Neural progenitor cell (in vitro differentiated cells): Measurements from ENCODE around the gene LRRK2. TPM values are rescaled to one million over a fixed set of nuclear protein-coding genes. Genes with fewer than 3 reads are reported as not detected.
"Not testable (repeated sequence)": the region's sequence is repeated elsewhere in the genome, so short reads cannot be mapped to it uniquely, and the experiment has no call there.

Experiments used
- DNase-seq: peaks from one replicate; pipeline ENCODE4 v3.0.0-alpha.2; 2016; ENCODE audit warnings: low spot score
- H2AFZ ChIP-seq: fragments of 200-600 bp; sonication (generic); replicated peaks from 2 replicates; pipeline ENCODE4 v1.6.1; 2016; ENCODE audit warnings: antibody characterized with exemption
- H3F3A ChIP-seq: fragments of 200-600 bp; sonication (generic); 2 replicates; pipeline ENCODE4 v1.6.1; 2016; ENCODE audit warnings: antibody characterized with exemption, low read depth
- H3K27ac ChIP-seq: fragments of 200-600 bp; sonication (generic); 2 replicates; pipeline ENCODE4 v1.5.1; 2016; ENCODE audit warnings: mild to moderate bottlenecking
- H3K27me3 ChIP-seq: fragments of 200-600 bp; sonication (generic); 2 replicates; pipeline ENCODE4 v1.6.1; 2016; ENCODE audit warnings: mild to moderate bottlenecking, moderate library complexity
- H3K36me3 ChIP-seq: fragments of 200-600 bp; sonication (generic); 2 replicates; pipeline ENCODE4 v1.5.1; 2016
- H3K4me1 ChIP-seq: fragments of 200-600 bp; sonication (generic); 2 replicates; pipeline ENCODE4 v1.6.1; 2016; ENCODE audit warnings: mixed run types
- H3K4me2 ChIP-seq: fragments of 200-600 bp; sonication (generic); 2 replicates; pipeline ENCODE4 v1.6.1; 2016
- H3K4me3 ChIP-seq: fragments of 200-600 bp; sonication (generic); 2 replicates; pipeline ENCODE4 v1.5.1; 2016
- H3K79me2 ChIP-seq: fragments of 200-600 bp; sonication (generic); 2 replicates; pipeline ENCODE4 v1.6.1; 2016; ENCODE audit warnings: low read depth
- H3K9ac ChIP-seq: fragments of 200-600 bp; sonication (generic); 2 replicates; pipeline ENCODE4 v1.6.1; 2016
- H3K9me3 ChIP-seq: fragments of 200-600 bp; sonication (generic); 2 replicates; pipeline ENCODE4 v1.5.1; 2016; ENCODE audit warnings: low read depth
- H4K20me1 ChIP-seq: fragments of 200-600 bp; sonication (generic); 2 replicates; pipeline ENCODE4 v1.6.1; 2016; ENCODE audit warnings: low read depth
- H3K27ac Mint-ChIP-seq: 3 replicates; pipeline ENCODE4 v1.8.0; 2021; ENCODE audit warnings: mixed read lengths
- H3K27me3 Mint-ChIP-seq: 2 replicates; pipeline ENCODE4 v1.8.0; 2022; ENCODE audit warnings: low read depth, mild to moderate bottlenecking, inconsistent platforms, moderate library complexity, mixed read lengths; ENCODE audit not compliant: insufficient read depth
- H3K36me3 Mint-ChIP-seq: 3 replicates; pipeline ENCODE4 v1.8.0; 2021; ENCODE audit warnings: mixed read lengths
- H3K4me1 Mint-ChIP-seq: 3 replicates; pipeline ENCODE4 v1.8.0; 2021; ENCODE audit warnings: mixed read lengths
- H3K4me3 Mint-ChIP-seq: 3 replicates; pipeline ENCODE4 v1.8.0; 2021; ENCODE audit warnings: mild to moderate bottlenecking, moderate library complexity, mixed read lengths
- H3K9me3 Mint-ChIP-seq: 3 replicates; pipeline ENCODE4 v1.8.0; 2020; ENCODE audit warnings: mixed read lengths
- EZH2 ChIP-seq: fragments of 200-600 bp; sonication (generic); IDR thresholded peaks from 2 replicates; pipeline ENCODE4 v1.6.1; 2017; ENCODE audit warnings: antibody characterized with exemption, mild to moderate bottlenecking, moderate library complexity
- EZH2phosphoT487 ChIP-seq: fragments of 200-600 bp; sonication (generic); IDR thresholded peaks from 2 replicates; pipeline ENCODE4 v1.6.1; 2017; ENCODE audit warnings: antibody characterized with exemption
- total RNA-seq: library from RNA; depleted of rRNA; stranded (reverse); fragments of >200 nt; gene quantifications from 2 replicates; pipeline ENCODE4 v1.2.3, GENCODE V29; 2015; ENCODE audit warnings: low replicate concordance
- TF ChIP-seq, protein P1 (sequence below): fragments of 200-600 bp; sonication (generic); IDR thresholded peaks from 2 replicates; pipeline ENCODE4 v1.5.1; 2017; ENCODE audit warnings: antibody characterized with exemption, mild to moderate bottlenecking

The LRRK2 gene
- total RNA-seq, 1 donor from 2014 or later: 0.11 TPM

DNA sequence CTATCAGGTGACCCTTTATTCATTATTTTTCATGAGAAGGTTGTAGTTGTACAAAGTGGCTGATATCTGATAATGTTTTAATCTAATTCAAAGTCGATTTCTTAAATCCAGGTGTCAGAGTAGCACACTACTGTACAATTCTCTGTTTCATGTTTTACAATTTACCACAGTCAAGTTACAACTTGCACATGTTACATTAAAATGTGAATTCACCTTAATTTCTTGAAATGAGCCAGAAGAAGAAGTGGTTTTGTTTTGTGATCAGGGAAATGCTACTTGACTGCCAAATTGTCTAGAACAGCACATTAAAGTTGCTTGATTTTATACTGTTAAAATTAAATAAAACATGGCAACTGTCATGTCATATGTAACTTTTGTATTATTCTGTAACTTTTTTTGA lies 23.2 kb downstream of the LRRK2 start:
- Mint-ChIP-seq H3K4me3 (no peak overlapping the region), H3K9me3 (no peaks in the 10 kb centered on the region), H3K4me1 (no peaks in the 10 kb centered on the region), H3K27ac (no peak overlapping the region), H3K27me3 (no peaks in the 10 kb centered on the region), H3K36me3 (no peaks in the 10 kb centered on the region)
- H3F3A ChIP-seq: no peaks in the 10 kb centered on the region
- H2AFZ ChIP-seq: no peak overlapping the region
- H3K4me3 ChIP-seq: no peak overlapping the region
- no peak overlapping the region for H3K27ac ChIP-seq
- H3K9ac ChIP-seq: no peak overlapping the region
- DNase-seq: no peak
- no peaks in the 10 kb centered on the region for H3K36me3 ChIP-seq
- TF ChIP-seq EZH2phosphoT487 (no peak), EZH2 (no peak)
- TF ChIP-seq, protein P1, sequence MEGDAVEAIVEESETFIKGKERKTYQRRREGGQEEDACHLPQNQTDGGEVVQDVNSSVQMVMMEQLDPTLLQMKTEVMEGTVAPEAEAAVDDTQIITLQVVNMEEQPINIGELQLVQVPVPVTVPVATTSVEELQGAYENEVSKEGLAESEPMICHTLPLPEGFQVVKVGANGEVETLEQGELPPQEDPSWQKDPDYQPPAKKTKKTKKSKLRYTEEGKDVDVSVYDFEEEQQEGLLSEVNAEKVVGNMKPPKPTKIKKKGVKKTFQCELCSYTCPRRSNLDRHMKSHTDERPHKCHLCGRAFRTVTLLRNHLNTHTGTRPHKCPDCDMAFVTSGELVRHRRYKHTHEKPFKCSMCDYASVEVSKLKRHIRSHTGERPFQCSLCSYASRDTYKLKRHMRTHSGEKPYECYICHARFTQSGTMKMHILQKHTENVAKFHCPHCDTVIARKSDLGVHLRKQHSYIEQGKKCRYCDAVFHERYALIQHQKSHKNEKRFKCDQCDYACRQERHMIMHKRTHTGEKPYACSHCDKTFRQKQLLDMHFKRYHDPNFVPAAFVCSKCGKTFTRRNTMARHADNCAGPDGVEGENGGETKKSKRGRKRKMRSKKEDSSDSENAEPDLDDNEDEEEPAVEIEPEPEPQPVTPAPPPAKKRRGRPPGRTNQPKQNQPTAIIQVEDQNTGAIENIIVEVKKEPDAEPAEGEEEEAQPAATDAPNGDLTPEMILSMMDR: no peak
- no peaks in the 10 kb centered on the region for H3K4me1 ChIP-seq
- H4K20me1 ChIP-seq: no peaks in the 10 kb centered on the region
- H3K9me3 ChIP-seq: no peaks in the 10 kb centered on the region
- H3K4me2 ChIP-seq: no peak overlapping the region
- no peaks in the 10 kb centered on the region for H3K79me2 ChIP-seq
- H3K27me3 ChIP-seq: no peaks in the 10 kb centered on the region

GRCh38 chr12:40248585-40249297 lies 23.9 kb downstream of the LRRK2 start:
- H3K4me2 ChIP-seq: no peak overlapping the region
- H3K4me1 ChIP-seq: no peaks in the 10 kb centered on the region
- Mint-ChIP-seq H3K4me3 (no peak overlapping the region), H3K4me1 (no peaks in the 10 kb centered on the region), H3K9me3 (no peaks in the 10 kb centered on the region), H3K27me3 (no peaks in the 10 kb centered on the region), H3K27ac (peak overlapping the region; percentile 62), H3K36me3 (no peaks in the 10 kb centered on the region)
- no peak overlapping the region for H3K27ac ChIP-seq
- H3K36me3 ChIP-seq: no peaks in the 10 kb centered on the region
- DNase-seq: no peak
- no peaks in the 10 kb centered on the region for H4K20me1 ChIP-seq
- H3K27me3 ChIP-seq: no peaks in the 10 kb centered on the region
- no peak overlapping the region for H3K9ac ChIP-seq
- TF ChIP-seq EZH2 (no peak), EZH2phosphoT487 (no peak)
- TF ChIP-seq, protein P1: no peak
- H3F3A ChIP-seq: no peaks in the 10 kb centered on the region
- H3K9me3 ChIP-seq: no peaks in the 10 kb centered on the region
- no peak overlapping the region for H2AFZ ChIP-seq
- H3K79me2 ChIP-seq: no peaks in the 10 kb centered on the region
- H3K4me3 ChIP-seq: no peak overlapping the region

DNA sequence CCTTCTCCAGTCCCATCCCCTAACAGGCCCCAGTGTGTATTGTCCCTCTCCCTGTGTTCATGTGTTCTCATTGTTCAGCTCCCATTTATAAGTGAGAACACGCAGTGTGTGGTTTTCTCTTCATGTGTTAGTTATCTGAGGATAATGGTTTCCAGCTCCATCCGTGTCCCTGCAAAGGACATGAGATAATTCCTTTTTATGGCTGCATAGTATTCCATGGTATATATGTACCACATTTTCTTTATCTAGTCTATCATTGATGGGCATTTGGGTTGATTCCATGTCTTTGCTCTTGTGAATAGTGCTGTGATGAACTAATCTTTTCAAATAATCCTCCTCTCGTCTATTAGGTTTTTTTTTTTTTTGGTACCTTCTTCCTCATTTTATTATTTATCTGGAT lies 25.9 kb downstream of the LRRK2 start:
- H3K9me3 Mint-ChIP-seq, H3K4me2 ChIP-seq, DNase-seq, H3K4me3 ChIP-seq, H3K9me3 ChIP-seq, H3K36me3 Mint-ChIP-seq, H3K27me3 Mint-ChIP-seq, H3K4me1 Mint-ChIP-seq, H2AFZ ChIP-seq, H3K9ac ChIP-seq, H3K27ac ChIP-seq, H3K4me3 Mint-ChIP-seq, H3K36me3 ChIP-seq, H3F3A ChIP-seq, H3K79me2 ChIP-seq, H4K20me1 ChIP-seq, H3K27ac Mint-ChIP-seq, H3K27me3 ChIP-seq, H3K4me1 ChIP-seq: not testable (repeated sequence)

DNA sequence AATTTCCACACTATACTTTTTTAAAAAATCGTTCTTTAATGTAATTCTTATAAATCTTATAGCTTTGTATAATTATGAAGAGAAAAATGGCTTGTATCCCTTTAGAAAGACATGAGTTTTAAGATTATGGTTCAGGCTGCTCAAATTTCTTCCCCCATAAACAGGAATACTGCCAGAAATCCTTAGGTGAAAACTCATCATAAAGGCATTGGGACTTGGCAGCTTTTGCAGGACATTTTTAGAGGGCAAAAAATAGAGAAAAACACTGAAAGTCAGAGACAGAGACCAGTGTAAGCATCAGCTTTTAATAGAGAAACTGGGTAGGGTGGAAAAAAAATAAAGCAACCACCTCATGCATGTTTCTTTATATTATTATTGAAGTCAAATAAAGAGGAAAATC lies 29.1 kb downstream of the LRRK2 start:
- no peak for DNase-seq
- H3K27ac ChIP-seq: no peak overlapping the region
- no peaks in the 10 kb centered on the region for H3K9me3 Mint-ChIP-seq
- H3F3A ChIP-seq: no peaks in the 10 kb centered on the region
- H3K9ac ChIP-seq: no peak overlapping the region
- H3K4me2 ChIP-seq: no peak overlapping the region
- peaks cover 2% of the 10 kb centered on the region for H3K27me3 Mint-ChIP-seq
- no peaks in the 10 kb centered on the region for H3K79me2 ChIP-seq
- no peak overlapping the region for H3K4me3 ChIP-seq
- no peak overlapping the region for H3K4me3 Mint-ChIP-seq
- no peaks in the 10 kb centered on the region for H4K20me1 ChIP-seq
- no peaks in the 10 kb centered on the region for H3K4me1 ChIP-seq
- no peak for TF ChIP-seq EZH2phosphoT487
- no peak for TF ChIP-seq EZH2
- TF ChIP-seq, protein P1: no peak
- H3K4me1 Mint-ChIP-seq: no peaks in the 10 kb centered on the region
- H3K9me3 ChIP-seq: no peaks in the 10 kb centered on the region
- no peaks in the 10 kb centered on the region for H3K36me3 ChIP-seq
- H3K27me3 ChIP-seq: no peaks in the 10 kb centered on the region
- H3K27ac Mint-ChIP-seq: no peak overlapping the region
- H3K36me3 Mint-ChIP-seq: no peaks in the 10 kb centered on the region
- H2AFZ ChIP-seq: no peak overlapping the region
